Upper lobe of right lung (tissue), 1 donor: ENCODE results near the gene ACTR1B. TPM values are rescaled to one million over a fixed set of nuclear protein-coding genes. Genes with fewer than 3 reads are reported as not detected.

Experiments used
- ATAC-seq: fragments of 200-7000 bp; cut with Tn5 transposase; one replicate; pipeline ENCODE4 v1.9.1; 2020; ENCODE audit warnings: mild to moderate bottlenecking, moderate library complexity
- DNase-seq: peaks from one replicate; pipeline ENCODE4 v3.0.0-alpha.2; 2020
- H3K27ac ChIP-seq: fragments of 200-600 bp; one replicate; pipeline ENCODE4 v1.8.0; 2022
- H3K27me3 ChIP-seq: fragments of 200-600 bp; one replicate; pipeline ENCODE4 v1.8.0; 2022; ENCODE audit warnings: mild to moderate bottlenecking
- H3K36me3 ChIP-seq: fragments of 200-600 bp; one replicate; pipeline ENCODE4 v1.8.0; 2022
- H3K4me1 ChIP-seq: fragments of 200-600 bp; one replicate; pipeline ENCODE4 v1.8.0; 2022
- H3K4me3 ChIP-seq: fragments of 200-600 bp; one replicate; pipeline ENCODE4 v1.8.0; 2022; ENCODE audit warnings: mild to moderate bottlenecking
- H3K9me3 ChIP-seq: fragments of 200-600 bp; one replicate; pipeline ENCODE4 v1.8.0; 2022
- CTCF ChIP-seq: fragments of 200-600 bp; IDR thresholded peaks from one replicate; pipeline ENCODE4 v1.8.0; 2022; ENCODE audit warnings: antibody characterized with exemption
- intact Hi-C: fragments of 100-400 bp; cut with DNase I; formaldehyde crosslinking; loops from one replicate; pipeline ENCODE4 v1.11.0; 2022
- total RNA-seq: library from RNA; stranded (reverse); fragmentation: NEBNext Ultra II Directional; extraction: Animal tissue kit (Norgen Biotek cat#: 25700); gene quantifications from one replicate; pipeline ENCODE4 v1.2.1, GENCODE V29; 2021
- donor health status: DM: no; HTN: yes; CAD: no; lungs with severe emphysema.

The ACTR1B gene
- total RNA-seq, 1 donor from 2014 or later = 60.7 TPM

- ATAC-seq (no peak), DNase-seq (no peak)
- no peak overlapping the region for H3K4me3 ChIP-seq
- no peak overlapping the region for H3K27ac ChIP-seq
- TF ChIP-seq CTCF = no peak
- no peaks in the 10 kb centered on the region for H3K4me1 ChIP-seq
- H3K9me3 ChIP-seq = no peaks in the 10 kb centered on the region
- intact Hi-C loops = no loop called here
- H3K27me3 ChIP-seq = no peaks in the 10 kb centered on the region
- peaks cover 29% of the 10 kb centered on the region for H3K36me3 ChIP-seq
Measured at GRCh38 chr2:97656129-97656755, 7.6 kb downstream of the ACTR1B start.

GRCh38 chr2:97654791-97655190 lies 9.1 kb downstream of the ACTR1B start:
- no peaks in the 10 kb centered on the region for H3K4me1 ChIP-seq
- no peaks in the 10 kb centered on the region for H3K9me3 ChIP-seq
- no peak for TF ChIP-seq CTCF
- DNase-seq (no peak), ATAC-seq (no peak)
- H3K4me3 ChIP-seq = no peak overlapping the region
- H3K27me3 ChIP-seq = no peaks in the 10 kb centered on the region
- intact Hi-C loops = no loop called here
- peaks cover 39% of the 10 kb centered on the region for H3K36me3 ChIP-seq
- no peak overlapping the region for H3K27ac ChIP-seq

- peaks cover 39% of the 10 kb centered on the region for H3K36me3 ChIP-seq
- no peaks in the 10 kb centered on the region for H3K4me1 ChIP-seq
- ATAC-seq = no peak
- no peak for DNase-seq
- TF ChIP-seq CTCF = no peak
- no peak overlapping the region for H3K4me3 ChIP-seq
- H3K27ac ChIP-seq = no peak overlapping the region
- intact Hi-C loops = no loop called here
- H3K9me3 ChIP-seq = no peaks in the 10 kb centered on the region
- no peaks in the 10 kb centered on the region for H3K27me3 ChIP-seq
Measured at GRCh38 chr2:97654309-97654708, 9.5 kb downstream of the ACTR1B start.

GRCh38 chr2:97653874-97654273 lies 10.0 kb downstream of the ACTR1B start:
- Histone ChIP-seq H3K27me3 (no peaks in the 10 kb centered on the region), H3K36me3 (peaks cover 39% of the 10 kb centered on the region), H3K4me1 (no peaks in the 10 kb centered on the region), H3K27ac (no peak overlapping the region), H3K4me3 (no peak overlapping the region), H3K9me3 (no peaks in the 10 kb centered on the region)
- no peak for ATAC-seq
- intact Hi-C loops = no loop called here
- no peak for TF ChIP-seq CTCF
- DNase-seq = no peak

GRCh38 chr2:97653473-97653872 lies 10.4 kb downstream of the ACTR1B start:
- H3K27me3 ChIP-seq = no peaks in the 10 kb centered on the region
- H3K4me3 ChIP-seq = no peak overlapping the region
- H3K27ac ChIP-seq = no peak overlapping the region
- TF ChIP-seq CTCF = no peak
- H3K4me1 ChIP-seq = no peaks in the 10 kb centered on the region
- intact Hi-C loops = no loop called here
- H3K36me3 ChIP-seq = peaks cover 39% of the 10 kb centered on the region
- H3K9me3 ChIP-seq = no peaks in the 10 kb centered on the region
- ATAC-seq (no peak), DNase-seq (no peak)

- DNase-seq (no peak), ATAC-seq (no peak)
- Histone ChIP-seq H3K36me3 (peaks cover 34% of the 10 kb centered on the region), H3K4me1 (peaks cover 9% of the 10 kb centered on the region), H3K9me3 (no peaks in the 10 kb centered on the region), H3K27me3 (no peaks in the 10 kb centered on the region), H3K27ac (no peak overlapping the region), H3K4me3 (no peak overlapping the region)
- intact Hi-C loops = no loop called here
- no peak for TF ChIP-seq CTCF
Measured at GRCh38 chr2:97651114-97651513, 12.7 kb downstream of the ACTR1B start.
